Lower lobe of right lung (tissue), 2 donors: ENCODE measurements around the gene RPS6KC1. TPM values are rescaled to one million over a fixed set of nuclear protein-coding genes. Genes with fewer than 3 reads are reported as not detected.
"Not testable (repeated sequence)": the region's sequence is repeated elsewhere in the genome, so short reads cannot be mapped to it uniquely, and the experiment has no call there.

Source experiments
- ATAC-seq, 2 donors: fragments of 200-7000 bp; cut with Tn5 transposase; one replicate each; pipeline ENCODE4 v1.9.1; 2020 to 2022; ENCODE audit warnings: mild to moderate bottlenecking in 2 of 2, moderate library complexity in 2 of 2
- DNase-seq: peaks from one replicate; pipeline ENCODE4 v3.0.0-alpha.2; 2020
- H3K27ac ChIP-seq: fragments of 200-600 bp; one replicate; pipeline ENCODE4 v1.8.0; 2022
- H3K27me3 ChIP-seq: fragments of 200-600 bp; one replicate; pipeline ENCODE4 v1.8.0; 2022; ENCODE audit warnings: low read depth
- H3K36me3 ChIP-seq: fragments of 200-600 bp; one replicate; pipeline ENCODE4 v1.8.0; 2022; ENCODE audit warnings: mild to moderate bottlenecking
- H3K4me1 ChIP-seq: fragments of 200-600 bp; one replicate; pipeline ENCODE4 v1.8.0; 2022
- H3K4me3 ChIP-seq: fragments of 200-600 bp; one replicate; pipeline ENCODE4 v1.8.0; 2022; ENCODE audit warnings: mild to moderate bottlenecking
- H3K9me3 ChIP-seq: fragments of 200-600 bp; one replicate; pipeline ENCODE4 v1.8.0; 2022
- CTCF ChIP-seq: fragments of 200-600 bp; IDR thresholded peaks from one replicate; pipeline ENCODE4 v1.8.0; 2022; ENCODE audit warnings: antibody characterized with exemption, mild to moderate bottlenecking
- intact Hi-C: fragments of 100-400 bp; cut with DNase I; formaldehyde crosslinking; loops from one replicate; pipeline ENCODE4 v1.11.0; 2022
- total RNA-seq: library from RNA; stranded (reverse); fragmentation: NEBNext Ultra II Directional; extraction: Animal tissue kit (Norgen Biotek cat#: 25700); gene quantifications from one replicate; pipeline ENCODE4 v1.2.1, GENCODE V29; 2021
- donor health status: DM: no; HTN: yes; CAD: no; lungs with severe emphysema.

Gene RPS6KC1
- total RNA-seq, 1 donor from 2014 or later = 18.7 TPM

DNA sequence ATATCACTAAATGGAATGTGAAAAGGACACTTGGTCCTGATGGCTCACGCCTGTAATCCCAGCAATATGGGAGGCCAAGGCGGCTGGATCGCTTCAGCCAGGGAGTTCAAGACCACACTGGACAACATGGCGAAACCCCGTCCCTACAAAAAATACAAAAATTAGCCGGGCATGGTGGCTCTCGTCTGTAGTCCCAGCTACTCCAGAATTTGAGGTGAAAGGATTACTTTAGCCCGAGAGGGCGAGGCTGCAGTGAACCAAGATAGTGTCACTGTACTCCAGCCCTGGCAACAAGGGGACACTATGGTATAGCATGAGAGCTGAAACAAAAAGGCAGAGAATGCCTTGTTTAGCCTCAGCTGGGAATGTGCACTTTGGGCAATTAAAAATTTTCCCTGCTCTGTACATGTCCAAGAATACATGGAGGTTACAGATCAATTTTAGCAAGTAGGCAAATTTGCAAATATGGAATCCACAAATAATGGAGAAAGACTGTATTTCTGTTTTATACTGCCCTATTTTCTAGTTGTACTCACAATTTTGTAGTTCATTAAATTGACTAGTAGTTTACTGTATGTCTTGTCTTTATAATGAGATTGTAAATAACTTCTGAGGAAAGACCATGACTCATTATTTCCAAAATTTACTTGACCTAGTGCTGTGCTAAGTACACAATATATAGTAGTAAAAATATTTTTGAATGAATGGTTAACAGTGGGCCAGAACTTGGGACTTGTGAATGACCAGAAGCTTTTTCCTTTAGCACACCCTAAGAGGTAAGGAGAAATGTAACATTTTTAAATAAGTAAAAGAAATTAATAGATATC, 33.4 kb upstream of the RPS6KC1 start:
- no peak overlapping the region for H3K4me3 ChIP-seq
- intact Hi-C loops = no loop called here
- DNase-seq = no peak
- no peaks in the 10 kb centered on the region for H3K9me3 ChIP-seq
- no peak overlapping the region for H3K27ac ChIP-seq
- peaks cover 4% of the 10 kb centered on the region for H3K36me3 ChIP-seq
- ATAC-seq = no peak
- no peaks in the 10 kb centered on the region for H3K27me3 ChIP-seq
- no peak for TF ChIP-seq CTCF
- H3K4me1 ChIP-seq = peaks cover 19% of the 10 kb centered on the region

- ATAC-seq (no peak), DNase-seq (no peak)
- Histone ChIP-seq H3K4me3 (no peak overlapping the region), H3K36me3 (no peaks in the 10 kb centered on the region), H3K27ac (no peak overlapping the region), H3K4me1 (peaks cover 8% of the 10 kb centered on the region), H3K27me3 (peaks cover 4% of the 10 kb centered on the region), H3K9me3 (no peaks in the 10 kb centered on the region)
- intact Hi-C loops = no loop called here
- no peak for TF ChIP-seq CTCF
These were observed 31.6 kb upstream of the RPS6KC1 start for GRCh38 chr1:213019450-213019849.

DNA sequence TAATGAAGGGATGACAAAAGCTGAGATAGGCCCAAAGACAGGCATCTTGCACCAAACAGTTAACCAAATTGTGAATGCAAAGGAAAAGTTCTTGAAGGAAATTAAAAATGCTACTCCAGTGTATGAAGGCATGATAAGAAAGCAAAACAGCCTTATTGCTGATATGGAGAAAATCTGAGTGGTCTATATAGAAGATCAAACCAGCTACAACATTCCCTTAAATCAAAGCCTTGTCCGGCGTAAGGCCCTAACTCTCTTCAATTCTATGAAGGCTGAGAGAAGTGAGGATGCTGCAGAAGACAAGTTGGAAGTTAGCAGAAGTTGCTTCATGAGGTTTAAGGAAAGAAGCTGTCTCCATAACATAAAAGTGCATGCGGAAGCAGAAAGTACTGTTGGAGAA, 31.0 kb upstream of the RPS6KC1 start:
- Histone ChIP-seq H3K36me3 (no peaks in the 10 kb centered on the region), H3K4me3 (no peak overlapping the region), H3K27me3 (peaks cover 4% of the 10 kb centered on the region), H3K9me3 (no peaks in the 10 kb centered on the region), H3K27ac (no peak overlapping the region), H3K4me1 (peaks cover 5% of the 10 kb centered on the region)
- TF ChIP-seq CTCF = no peak
- ATAC-seq = no peak
- intact Hi-C loops = no loop called here
- DNase-seq = no peak

DNA sequence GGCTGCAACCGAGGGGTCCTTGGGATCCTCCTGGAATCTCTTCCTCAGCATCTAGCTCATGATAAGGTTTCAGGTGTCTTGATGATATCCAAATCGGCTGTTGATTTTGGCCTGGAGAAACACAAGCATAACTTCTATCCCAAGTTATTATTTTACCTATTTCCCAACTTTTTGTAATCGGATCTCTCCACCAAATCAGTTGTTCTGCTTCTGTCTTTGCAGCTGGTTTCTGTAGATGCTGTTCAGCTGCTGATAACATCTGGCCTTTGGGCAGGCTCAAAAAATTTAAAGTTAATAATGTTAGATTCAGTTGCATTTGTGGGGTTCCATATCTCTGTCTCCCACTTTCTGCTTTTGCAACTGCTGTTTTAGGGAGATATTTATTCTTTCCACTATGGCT, 24.0 kb upstream of the RPS6KC1 start:
- H3K27me3 ChIP-seq = peaks cover 12% of the 10 kb centered on the region
- H3K27ac ChIP-seq, H3K9me3 ChIP-seq, intact Hi-C loops, H3K4me3 ChIP-seq, H3K36me3 ChIP-seq, H3K4me1 ChIP-seq, DNase-seq, ATAC-seq: not testable (repeated sequence)

- Histone ChIP-seq H3K4me1 (no peaks in the 10 kb centered on the region), H3K9me3 (no peaks in the 10 kb centered on the region), H3K4me3 (no peak overlapping the region), H3K36me3 (no peaks in the 10 kb centered on the region), H3K27me3 (peaks cover 10% of the 10 kb centered on the region), H3K27ac (no peak overlapping the region)
- intact Hi-C loops = no loop called here
- ATAC-seq = no peak
- DNase-seq = no peak
- no peak for TF ChIP-seq CTCF
These were observed 18.4 kb upstream of the RPS6KC1 start for GRCh38 chr1:213032651-213033050.

DNA sequence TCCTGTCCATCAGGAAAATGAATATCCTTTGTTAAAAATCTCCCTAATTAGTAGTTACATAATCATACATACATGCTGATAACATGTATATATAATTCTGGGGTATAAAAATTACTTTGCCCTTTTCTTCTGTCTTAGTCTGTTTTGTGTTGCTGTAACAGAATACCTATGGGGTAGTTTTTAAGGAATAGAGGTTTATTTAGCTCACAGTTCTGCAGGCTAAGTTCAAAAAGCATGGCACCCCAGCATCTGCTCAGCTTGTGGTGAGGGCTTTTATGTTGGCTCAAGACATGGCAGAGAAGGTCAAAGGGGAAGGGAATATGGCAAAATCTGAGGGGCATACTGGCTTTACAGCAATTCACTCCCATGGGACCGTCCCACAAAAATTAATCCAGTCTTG, 16.3 kb upstream of the RPS6KC1 start:
- Histone ChIP-seq H3K27me3 (peaks cover 10% of the 10 kb centered on the region), H3K9me3 (no peaks in the 10 kb centered on the region), H3K36me3 (no peaks in the 10 kb centered on the region), H3K4me3 (no peak overlapping the region), H3K4me1 (no peaks in the 10 kb centered on the region), H3K27ac (no peak overlapping the region)
- TF ChIP-seq CTCF = no peak
- DNase-seq (no peak), ATAC-seq (no peak)
- intact Hi-C loops = no loop called here
